Spleen (tissue), 11 donors: ENCODE measurements around the gene USP20. TPM values are rescaled to one million over a fixed set of nuclear protein-coding genes. Genes with fewer than 3 reads are reported as not detected.

Experiments used
- DNase-seq: peaks from one replicate; pipeline ENCODE4 v3.0.0-alpha.2; 2020
- H3K27ac ChIP-seq, 8 donors: fragments of 200-600 bp; sonication (generic) in 7 of 8; 1 replicate in 4 of 8; 2 replicates in 4 of 8; pipeline versions ENCODE4 v1.5.0 to v1.8.0; 2016 to 2021; ENCODE audit warnings: inconsistent platforms in 4 of 8, mild to moderate bottlenecking in 4 of 8, moderate library complexity in 1 of 8
- H3K27me3 ChIP-seq, 7 donors: fragments of 200-600 bp; sonication (generic) in 6 of 7; replicated peaks in 1 of 7; 1 replicate in 4 of 7; 2 replicates in 3 of 7; pipeline versions ENCODE4 v1.5.0 to v1.8.0; 2016 to 2021; ENCODE audit warnings: inconsistent platforms in 3 of 7, mild to moderate bottlenecking in 1 of 7
- H3K36me3 ChIP-seq, 6 donors: fragments of 200-600 bp; sonication (generic) in 5 of 6; 1 replicate in 4 of 6; 2 replicates in 2 of 6; pipeline versions ENCODE4 v1.5.0 to v1.8.0; 2016 to 2021; ENCODE audit warnings: inconsistent platforms in 2 of 6
- H3K4me1 ChIP-seq, 6 donors: fragments of 200-600 bp; sonication (generic) in 5 of 6; 1 replicate in 3 of 6; 2 replicates in 3 of 6; pipeline versions ENCODE4 v1.5.0 to v1.8.0; 2016 to 2021; ENCODE audit warnings: inconsistent platforms in 3 of 6
- H3K4me3 ChIP-seq, 8 donors: fragments of 200-600 bp; sonication (generic) in 7 of 8; 1 replicate in 4 of 8; 2 replicates in 4 of 8; pipeline versions ENCODE4 v1.5.0 to v1.8.0; 2016 to 2021; ENCODE audit warnings: inconsistent platforms in 4 of 8, mild to moderate bottlenecking in 4 of 8, moderate library complexity in 2 of 8
- H3K9me3 ChIP-seq, 8 donors: fragments of 200-600 bp; sonication (generic) in 7 of 8; 1 replicate in 4 of 8; 2 replicates in 4 of 8; pipeline versions ENCODE4 v1.5.0 to v1.8.0; 2016 to 2021; ENCODE audit warnings: inconsistent platforms in 4 of 8
- CTCF ChIP-seq, 11 experiments: fragments of 200-600 bp in 7 of 11; fragments of 450-650 bp in 4 of 11; sonication (generic) in 4 of 11; IDR thresholded peaks in 8 of 11; conservative IDR thresholded peaks in 3 of 11; 1 replicate in 7 of 11; 2 replicates in 4 of 11; pipeline versions ENCODE4 v1.4.0 to v1.8.0; 2016 to 2021; ENCODE audit warnings: antibody characterized with exemption in 11 of 11, inconsistent platforms in 4 of 11, mild to moderate bottlenecking in 1 of 11
- POLR2A ChIP-seq, 3 donors: fragments of 450-650 bp; IDR thresholded peaks; one replicate each; pipeline ENCODE4 v1.5.1; 2017; ENCODE audit warnings: antibody characterized with exemption in 3 of 3, mild to moderate bottlenecking in 1 of 3
- POLR2AphosphoS5 ChIP-seq, 3 donors: sonication (generic); formaldehyde crosslinking; IDR thresholded peaks; one replicate each; pipeline ENCODE4 v1.5.1; 2017; ENCODE audit warnings: antibody characterized with exemption in 3 of 3
- WGBS, 5 donors: extraction: QIAGEN DNeasy Blood & Tissue Kit in 3 of 5; methylation state at CpG; one replicate each; pipeline versions ENCODE4 v1.1.5 to v1.1.7; 2013 to 2018; 5-methylcytosine and 5-hydroxymethylcytosine counted together
- intact Hi-C: fragments of 100-400 bp; cut with DNase I; formaldehyde crosslinking; loops from one replicate; pipeline ENCODE4 v1.15.0; 2023; ENCODE audit warnings: low total_unique reads
- microRNA-seq, 3 donors: library from miRNA; unstranded; fragments of <30 nt; microRNA quantifications; one replicate each; pipeline versions ENCODE4 to v1.1.0, GENCODE V29; 2019 to 2020
- polyA plus RNA-seq, 3 donors: library from polyadenylated mRNA; stranded (reverse); fragments of 200-250 nt; gene quantifications; one replicate each; pipeline ENCODE4 v1.2.1, GENCODE V29; 2013
- small RNA-seq, 4 donors: library from RNA; depleted of rRNA; stranded (forward); fragments of <200 nt; gene quantifications; one replicate each; pipeline ENCODE3, GENCODE V24; 2016
- total RNA-seq, 7 donors: library from RNA; depleted of rRNA in 3 of 7; stranded (reverse); fragments of >200 nt in 3 of 7; fragmentation: NEBNext Ultra II Directional in 4 of 7; extraction: Animal tissue kit (Norgen Biotek cat#: 25700) in 4 of 7; gene quantifications; one replicate each; pipeline versions ENCODE4 v1.1.0 to v1.2.1, GENCODE V29; 2016 to 2021
- donor health status: healthy with polysubstance abuse.
- donor health status: DM: no; HTN: no; CAD: no; lungs with moderate emphysema.
- donor health status: DM: no; HTN: no; CAD: no.
- donor health status: Bipolar disorder and iron deficiency.
- donor health status: healthy.
- donor health status: DM: no; HTN: no; CAD: no.
- donor health status: DM: yes; HTN: yes; CAD: no.

Gene USP20
- total and polyA plus RNA-seq, 10 donors: 29.7 to 83.7 (median 41.3) TPM

GRCh38 chr9:129930743-129931142 is 95.5 kb downstream of the USP20 start:
- no peak overlapping the region for H3K4me3 ChIP-seq
- intact Hi-C loops: no loop called here
- peaks cover 32 to 60% (median 55%) of the 10 kb centered on the region in 6 donors for H3K4me1 ChIP-seq
- H3K9me3 ChIP-seq: no peaks in the 10 kb centered on the region
- peaks cover 0 to 65% (median 39%) of the 10 kb centered on the region in 6 donors for H3K36me3 ChIP-seq
- no peak for DNase-seq
- H3K27ac ChIP-seq: peak overlapping the region in 7 of 8 donors; percentile 30 to 76 (median 52)
- H3K27me3 ChIP-seq: no peaks in the 10 kb centered on the region
- 75 to 90% (median 86%) methylated on average over 2 of the region's 2 CpGs for WGBS, 5 donors
- TF ChIP-seq POLR2AphosphoS5 (IDR thresholded peaks at IDR 0.05) (no peak), CTCF (IDR thresholded peaks at IDR 0.05 in 8 of 11, conservative IDR thresholded peaks at IDR 0.05 in 3 of 11) (no peak), POLR2A (IDR thresholded peaks at IDR 0.05) (no peak)

Small RNA genes within 50 kb of the gene (microRNA-seq; reads per million reads assigned to microRNA genes)
- gene MIR6855: 0 to 1.1 (median 0) reads per million in 3 donors

Small RNA genes within 50 kb of the gene (small RNA-seq; reads per million reads assigned to genes)
- gene MIR6855: 0 to 0.08 (median 0.03) reads per million in 4 donors

Other genes with a start within 250 kb of the USP20 start
- gene C9orf50, start 214.4 kb upstream of the USP20 start, total RNA-seq: under 1 TPM in 1 of 7 donors, not detected in 6; 0.22 TPM
- gene C9orf50, start 214.4 kb upstream of the USP20 start, polyA plus RNA-seq: under 1 TPM; 0.12 to 0.46 (median 0.16) TPM
- gene NTMT1, start 209.3 kb upstream of the USP20 start, total RNA-seq: 10 to 100 TPM; 22.8 to 49.3 (median 35.8) TPM
- gene NTMT1, start 209.3 kb upstream of the USP20 start, polyA plus RNA-seq: 10 to 100 TPM; 24.8 to 50.5 (median 39.1) TPM
- gene ASB6, start 193.3 kb upstream of the USP20 start, total RNA-seq: 10 to 100 TPM; 17.2 to 30.8 (median 22.3) TPM
- gene ASB6, start 193.3 kb upstream of the USP20 start, polyA plus RNA-seq: 10 to 100 TPM; 11.5 to 23.2 (median 17.8) TPM
- gene PRRX2, start 169.8 kb upstream of the USP20 start, total RNA-seq: under 1 TPM in 2 of 7 donors, not detected in 5; 0.47 to 0.54 TPM
- 1 to 10 TPM in 1 of 3 donors, under 1 TPM in 2; 0.32 to 1.5 (median 0.83) TPM for gene PRRX2, start 169.8 kb upstream of the USP20 start, polyA plus RNA-seq
- gene PTGES, start 82.4 kb upstream of the USP20 start, total RNA-seq: 1 to 10 TPM; 1.4 to 7.2 (median 2.2) TPM
- gene PTGES, start 82.4 kb upstream of the USP20 start, polyA plus RNA-seq: 1 to 10 TPM; 4.7 to 6.1 (median 4.8) TPM
- gene TOR1B, start 32.3 kb upstream of the USP20 start, total RNA-seq: 10 to 100 TPM; 16.1 to 38.0 (median 18.9) TPM
- gene TOR1B, start 32.3 kb upstream of the USP20 start, polyA plus RNA-seq: 1 to 10 TPM; 5.3 to 8.3 (median 6.3) TPM
- gene TOR1A, start 11.3 kb upstream of the USP20 start, total RNA-seq: 10 to 100 TPM; 27.7 to 49.5 (median 32.5) TPM
- gene TOR1A, start 11.3 kb upstream of the USP20 start, polyA plus RNA-seq: 10 to 100 TPM; 13.3 to 20.0 (median 16.5) TPM
- 100 to 1,000 TPM in 1 of 7 donors, 10 to 100 TPM in 6; 35.6 to 105 (median 47.3) TPM for gene C9orf78, start 183 bp upstream of the USP20 start, total RNA-seq
- gene C9orf78, start 183 bp upstream of the USP20 start, polyA plus RNA-seq: 10 to 100 TPM; 51.5 to 68.9 (median 66.3) TPM
- 100 to 1,000 TPM; 132 to 156 (median 148) TPM for gene FNBP1, start 207.7 kb downstream of the USP20 start, total RNA-seq
- 10 to 100 TPM; 40.6 to 55.6 (median 54.9) TPM for gene FNBP1, start 207.7 kb downstream of the USP20 start, polyA plus RNA-seq
- gene GPR107, start 218.4 kb downstream of the USP20 start, total RNA-seq: 10 to 100 TPM; 25.2 to 42.8 (median 30.5) TPM
- 1 to 10 TPM; 3.9 to 7.4 (median 4.3) TPM for gene GPR107, start 218.4 kb downstream of the USP20 start, polyA plus RNA-seq